Kidney (tissue), 14 donors: ENCODE data around the gene PAK6. TPM values are rescaled to one million over a fixed set of nuclear protein-coding genes. Genes with fewer than 3 reads are reported as not detected.
A peak's percentile ranks its signal among the peaks of the same experiment; 100 is the strongest.

Source experiments
- DNase-seq, 5 donors: peaks; one replicate each; pipeline ENCODE4 v3.0.0-alpha.2; 2013 to 2020
- FAIRE-seq: peaks from 2 replicates; lab custom pipeline; 2012; peaks lifted over from hg19 to GRCh38; lab: Jason Lieb, UNC
- H3K27ac ChIP-seq, 2 donors: one replicate each; pipeline ENCODE4 v1.7.0; 2013; ENCODE audit warnings: low read depth in 2 of 2, low read length in 2 of 2, inconsistent platforms in 1 of 2
- H3K27me3 ChIP-seq: one replicate; pipeline ENCODE4 v1.7.1; 2013; ENCODE audit warnings: low read length, inconsistent platforms; ENCODE audit not compliant: control insufficient read depth, insufficient read depth
- H3K36me3 ChIP-seq, 3 donors: one replicate each; pipeline versions ENCODE4 v1.7.0 to v1.7.1; 2013; ENCODE audit warnings: low read length in 3 of 3, control low read depth in 1 of 3, inconsistent platforms in 1 of 3; ENCODE audit not compliant: insufficient read depth in 3 of 3, control insufficient read depth in 2 of 3
- H3K4me1 ChIP-seq, 3 donors: one replicate each; pipeline versions ENCODE4 v1.7.0 to v1.7.1; 2013; ENCODE audit warnings: low read length in 3 of 3, inconsistent platforms in 1 of 3, low read depth in 1 of 3; ENCODE audit not compliant: control insufficient read depth in 2 of 3, insufficient read depth in 2 of 3
- H3K4me3 ChIP-seq, 3 donors: one replicate each; pipeline versions ENCODE4 v1.7.0 to v1.8.1; 2013; ENCODE audit warnings: low read length in 3 of 3, control low read depth in 1 of 3, inconsistent platforms in 1 of 3
- H3K9ac ChIP-seq, 3 donors: one replicate each; pipeline versions ENCODE4 v1.7.0 to v1.7.1; 2013; ENCODE audit warnings: low read length in 3 of 3, control low read depth in 1 of 3, inconsistent platforms in 1 of 3
- H3K9me3 ChIP-seq, 3 donors: one replicate each; pipeline versions ENCODE4 v1.7.0 to v1.7.1; 2013; ENCODE audit warnings: low read length in 3 of 3, control low read depth in 1 of 3, inconsistent platforms in 1 of 3; ENCODE audit not compliant: control insufficient read depth in 2 of 3, insufficient read depth in 1 of 3
- intact Hi-C: fragments of 100-400 bp; cut with DNase I; formaldehyde crosslinking; loops from one replicate; pipeline ENCODE4 v1.11.1; 2022
- polyA plus RNA-seq: library from polyadenylated mRNA; stranded (reverse); fragments of 350-450 nt; fragmentation: Illumina TruSeq; extraction: RNeasy Lipid Tissue Mini Kit (QIAGEN cat#74804); gene quantifications from one replicate; pipeline ENCODE4 v1.2.3, GENCODE V29; 2014; ENCODE audit warnings: low read depth, low replicate concordance; ENCODE audit not compliant: insufficient read depth
- total RNA-seq: library from RNA; stranded (reverse); fragmentation: NEBNext Ultra II Directional; extraction: Animal tissue kit (Norgen Biotek cat#: 25700); gene quantifications from one replicate; pipeline ENCODE4 v1.2.1, GENCODE V29; 2021
- TF ChIP-seq, protein P1 (sequence below): IDR thresholded peaks from 3 replicates; pipeline ENCODE4 v1.5.1; 2012; ENCODE audit warnings: mild to moderate bottlenecking, moderate library complexity, borderline replicate concordance; ENCODE audit not compliant: insufficient read depth; ENCODE audit errors: extremely low read depth
- donor health status: control.
- donor health status: control.
- donor health status: control.
- donor health status: control.
- donor health status: control.
- donor health status: DM: yes; HTN: yes; CAD: no.
- donor health status: Normal renal cell carcinoma (clear cell type).

Gene PAK6
- total and polyA plus RNA-seq, 2 donors from 2014 or later: 8.1 to 11.9 TPM

DNA sequence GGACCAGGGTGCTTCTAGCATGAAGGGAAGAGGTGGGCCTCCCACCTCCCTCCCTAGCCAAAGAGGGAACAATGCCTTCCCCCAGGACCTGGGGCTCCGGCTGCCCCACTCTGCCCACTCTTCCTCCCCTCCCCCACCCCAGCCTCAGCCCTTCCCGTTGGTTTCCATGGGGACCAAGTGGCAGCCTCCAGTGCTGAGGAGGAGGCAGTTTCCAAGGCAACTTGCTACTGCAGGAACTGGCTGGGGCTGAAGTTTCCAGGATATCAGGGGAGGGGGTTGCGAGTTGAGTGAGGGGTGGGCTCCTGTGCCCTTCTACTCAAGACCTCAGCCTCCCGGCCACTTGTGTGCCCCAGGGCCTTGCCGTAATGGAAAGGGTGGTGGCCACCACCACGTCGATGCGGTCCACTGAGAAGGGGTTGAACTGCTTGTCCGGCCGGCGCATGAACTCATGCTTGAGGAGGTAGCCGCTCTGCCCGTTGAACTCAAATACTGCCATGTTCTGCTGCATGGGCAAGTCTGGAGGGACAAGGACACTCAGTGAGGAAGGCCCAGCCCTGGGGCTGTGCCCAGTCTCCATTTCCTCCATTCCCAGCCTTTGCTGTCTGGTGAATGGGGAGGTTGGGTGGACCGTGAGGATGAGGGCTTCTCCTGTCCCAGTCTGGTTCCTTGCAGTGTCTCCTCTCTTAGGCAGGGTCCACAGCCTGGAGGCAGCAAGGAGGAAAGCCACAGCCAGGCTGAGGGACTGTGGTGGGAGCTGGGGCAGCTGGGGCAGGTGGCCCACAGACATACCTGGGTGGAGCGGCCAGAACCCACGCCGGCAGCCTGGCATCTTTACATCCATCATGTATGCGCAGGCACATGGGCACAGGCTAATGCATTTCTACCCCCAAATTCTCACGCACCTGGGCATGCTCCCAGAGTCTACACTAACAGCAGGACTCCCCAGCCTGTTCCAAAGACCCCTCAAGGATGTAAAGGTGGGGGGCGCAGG is 55.3 kb downstream of the PAK6 start:
- no peak overlapping the region for H3K9ac ChIP-seq
- H3K4me3 ChIP-seq: no peak overlapping the region
- TF ChIP-seq, protein P1, sequence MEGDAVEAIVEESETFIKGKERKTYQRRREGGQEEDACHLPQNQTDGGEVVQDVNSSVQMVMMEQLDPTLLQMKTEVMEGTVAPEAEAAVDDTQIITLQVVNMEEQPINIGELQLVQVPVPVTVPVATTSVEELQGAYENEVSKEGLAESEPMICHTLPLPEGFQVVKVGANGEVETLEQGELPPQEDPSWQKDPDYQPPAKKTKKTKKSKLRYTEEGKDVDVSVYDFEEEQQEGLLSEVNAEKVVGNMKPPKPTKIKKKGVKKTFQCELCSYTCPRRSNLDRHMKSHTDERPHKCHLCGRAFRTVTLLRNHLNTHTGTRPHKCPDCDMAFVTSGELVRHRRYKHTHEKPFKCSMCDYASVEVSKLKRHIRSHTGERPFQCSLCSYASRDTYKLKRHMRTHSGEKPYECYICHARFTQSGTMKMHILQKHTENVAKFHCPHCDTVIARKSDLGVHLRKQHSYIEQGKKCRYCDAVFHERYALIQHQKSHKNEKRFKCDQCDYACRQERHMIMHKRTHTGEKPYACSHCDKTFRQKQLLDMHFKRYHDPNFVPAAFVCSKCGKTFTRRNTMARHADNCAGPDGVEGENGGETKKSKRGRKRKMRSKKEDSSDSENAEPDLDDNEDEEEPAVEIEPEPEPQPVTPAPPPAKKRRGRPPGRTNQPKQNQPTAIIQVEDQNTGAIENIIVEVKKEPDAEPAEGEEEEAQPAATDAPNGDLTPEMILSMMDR: no peak
- peaks cover 0 to 6% (median 5%) of the 10 kb centered on the region in 3 donors for H3K4me1 ChIP-seq
- H3K27ac ChIP-seq: no peak overlapping the region
- DNase-seq: peak in 1 of 5 donors; percentile 60
- intact Hi-C loops: no loop called here
- no peaks in the 10 kb centered on the region for H3K9me3 ChIP-seq
- no peaks in the 10 kb centered on the region for H3K36me3 ChIP-seq
- no peaks in the 10 kb centered on the region for H3K27me3 ChIP-seq
- FAIRE-seq: no peak

DNA sequence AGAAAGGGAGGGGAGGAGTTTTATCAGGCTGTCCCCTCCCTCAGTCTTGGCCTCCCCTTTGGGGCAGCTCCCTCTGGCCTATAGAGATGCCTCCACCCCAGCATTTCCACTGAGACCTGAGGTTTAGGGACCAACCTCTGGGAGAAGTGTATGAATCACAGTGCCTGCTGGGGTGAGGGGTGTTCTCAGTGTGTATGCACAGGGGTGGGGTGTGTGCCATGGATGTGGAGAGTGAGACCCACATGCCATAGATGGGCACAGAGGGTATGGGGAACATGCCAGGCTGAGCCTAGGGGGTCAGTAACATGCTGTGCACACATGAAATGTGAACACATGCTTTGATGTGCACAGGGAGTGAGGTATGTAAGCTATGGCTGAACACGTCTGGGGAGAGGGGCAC is 56.4 kb downstream of the PAK6 start:
- DNase-seq (peak in 1 of 5 donors; percentile 15), FAIRE-seq (no peak)
- no peak overlapping the region for H3K9ac ChIP-seq
- intact Hi-C loops: no loop called here
- no peak overlapping the region for H3K4me3 ChIP-seq
- TF ChIP-seq, protein P1: no peak
- peaks cover 0 to 3% (median under 1%) of the 10 kb centered on the region in 3 donors for H3K9me3 ChIP-seq
- H3K4me1 ChIP-seq: peaks cover 0 to 4% (median 0%) of the 10 kb centered on the region in 3 donors
- H3K36me3 ChIP-seq: no peaks in the 10 kb centered on the region
- no peaks in the 10 kb centered on the region for H3K27me3 ChIP-seq
- no peak overlapping the region for H3K27ac ChIP-seq

DNA sequence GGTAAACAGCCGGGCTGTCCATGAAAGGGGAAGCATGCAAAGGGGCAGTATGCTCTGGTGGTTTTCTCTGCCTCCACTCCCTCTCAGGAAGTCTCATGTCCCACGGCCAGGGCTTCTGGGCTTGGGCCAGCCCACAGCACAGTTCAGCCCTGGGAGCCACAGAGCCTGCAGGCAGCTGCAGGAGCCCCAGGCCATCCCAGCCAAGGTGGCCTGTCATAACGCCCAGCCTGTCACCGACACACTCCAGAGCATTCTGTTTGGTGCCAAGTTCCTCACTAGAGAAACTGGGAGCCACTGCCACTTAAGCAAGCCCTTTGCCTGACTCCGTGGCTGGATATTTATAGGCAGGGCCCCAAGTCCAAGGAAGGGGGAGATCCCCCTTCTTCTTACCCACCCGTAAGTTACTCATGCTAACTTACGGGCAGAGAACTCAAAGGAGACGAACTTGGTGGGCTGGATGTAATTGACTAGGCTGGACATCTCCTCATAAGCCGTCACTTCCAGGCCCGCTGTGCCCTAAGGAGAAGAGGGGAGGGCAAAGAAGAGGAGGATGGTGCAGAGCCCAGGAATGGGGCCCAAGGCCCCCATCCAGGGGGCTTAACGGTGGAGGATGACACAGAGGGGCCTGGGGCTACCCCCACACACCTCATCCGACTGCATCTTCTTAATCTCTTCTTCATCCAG is 57.2 kb downstream of the PAK6 start:
- Histone ChIP-seq H3K36me3 (no peaks in the 10 kb centered on the region), H3K9ac (no peak overlapping the region), H3K27ac (no peak overlapping the region), H3K27me3 (no peaks in the 10 kb centered on the region), H3K9me3 (peaks cover 0 to 6% (median 2%) of the 10 kb centered on the region in 3 donors), H3K4me1 (peaks cover 0 to 2% (median 0%) of the 10 kb centered on the region in 3 donors), H3K4me3 (no peak overlapping the region)
- intact Hi-C loops: no loop called here
- FAIRE-seq: no peak
- peak in 1 of 5 donors; percentile 57 for DNase-seq
- TF ChIP-seq, protein P1: no peak
